AG04450 (cell line): ENCODE results near the gene TNFRSF6B. TPM values are rescaled to one million over a fixed set of nuclear protein-coding genes. Genes with fewer than 3 reads are reported as not detected.

Experiments used
- CTCF ChIA-PET: fragments of 300-600, 350-600 bp; formaldehyde crosslinking; extraction: SDS; loops from one replicate; lab custom pipeline; 2022; ENCODE audit warnings: antibody characterized with exemption, inconsistent platforms; lab: Charles Lee
- POLR2A ChIA-PET: fragments of 350-600 bp; formaldehyde crosslinking; extraction: SDS; loops from one replicate; lab custom pipeline; 2021; ENCODE audit warnings: antibody characterized with exemption, inconsistent platforms; lab: Yijun Ruan, JAX
- DNase-seq: peaks from one replicate; pipeline ENCODE4 v3.0.0-alpha.2; 2011; ENCODE audit warnings: low read depth, low spot score
- H3K27ac ChIP-seq: one replicate; pipeline ENCODE4 v1.5.1; 2012; ENCODE audit warnings: low read depth, low read length, control low read depth
- H3K27me3 ChIP-seq: one replicate; pipeline ENCODE4 v1.6.0; 2012; ENCODE audit warnings: low read length; ENCODE audit not compliant: control insufficient read depth, insufficient read depth
- H3K4me3 ChIP-seq: 2 replicates; pipeline ENCODE4 v1.5.1; 2011; ENCODE audit warnings: mild to moderate bottlenecking, low read depth, low read length, control low read depth
- H3K9me3 ChIP-seq: 2 replicates; pipeline ENCODE4 v1.5.1; 2012; ENCODE audit warnings: low read length; ENCODE audit not compliant: control insufficient read depth, insufficient read depth
- polyA plus RNA-seq: library from polyadenylated mRNA; depleted of rRNA; stranded (reverse); fragments of >200 nt; gene quantifications from 2 replicates; pipeline ENCODE4 v1.2.3, GENCODE V29; 2011
- TF ChIP-seq, protein P1 (sequence below): IDR thresholded peaks from 2 replicates; pipeline ENCODE4 v1.5.1; 2011; ENCODE audit warnings: low read depth, low read length, control low read depth, inconsistent platforms

The TNFRSF6B gene
- polyA plus RNA-seq, 1 experiment: 2.5 TPM

GRCh38 chr20:63652192-63652980 is 44.1 kb upstream of the TNFRSF6B start:
- H3K27ac ChIP-seq: no peak overlapping the region
- peak overlapping the region; percentile 70 for H3K4me3 ChIP-seq
- H3K27me3 ChIP-seq: no peaks in the 10 kb centered on the region
- ChIA-PET CTCF (no interaction called here), POLR2A (interaction anchor here (0.7 to 1.4 kb wide), 4 partner anchors 10 to 87 kb away, joined by 3 to 6 read pairs (median 4); no protein-coding TSS in a partner anchor)
- no peaks in the 10 kb centered on the region; the same call in 1 of the 2 replicates for H3K9me3 ChIP-seq
- DNase-seq: no peak
- TF ChIP-seq, protein P1, sequence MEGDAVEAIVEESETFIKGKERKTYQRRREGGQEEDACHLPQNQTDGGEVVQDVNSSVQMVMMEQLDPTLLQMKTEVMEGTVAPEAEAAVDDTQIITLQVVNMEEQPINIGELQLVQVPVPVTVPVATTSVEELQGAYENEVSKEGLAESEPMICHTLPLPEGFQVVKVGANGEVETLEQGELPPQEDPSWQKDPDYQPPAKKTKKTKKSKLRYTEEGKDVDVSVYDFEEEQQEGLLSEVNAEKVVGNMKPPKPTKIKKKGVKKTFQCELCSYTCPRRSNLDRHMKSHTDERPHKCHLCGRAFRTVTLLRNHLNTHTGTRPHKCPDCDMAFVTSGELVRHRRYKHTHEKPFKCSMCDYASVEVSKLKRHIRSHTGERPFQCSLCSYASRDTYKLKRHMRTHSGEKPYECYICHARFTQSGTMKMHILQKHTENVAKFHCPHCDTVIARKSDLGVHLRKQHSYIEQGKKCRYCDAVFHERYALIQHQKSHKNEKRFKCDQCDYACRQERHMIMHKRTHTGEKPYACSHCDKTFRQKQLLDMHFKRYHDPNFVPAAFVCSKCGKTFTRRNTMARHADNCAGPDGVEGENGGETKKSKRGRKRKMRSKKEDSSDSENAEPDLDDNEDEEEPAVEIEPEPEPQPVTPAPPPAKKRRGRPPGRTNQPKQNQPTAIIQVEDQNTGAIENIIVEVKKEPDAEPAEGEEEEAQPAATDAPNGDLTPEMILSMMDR: no peak

- DNase-seq: peak; percentile 73
- CTCF ChIA-PET: interaction anchor here (0.6 kb wide), 1 partner anchor 327 kb away, joined by 3 read pairs; no protein-coding TSS in a partner anchor
- POLR2A ChIA-PET: interaction anchor here (0.6 to 1.0 kb wide), 6 partner anchors 8 to 86 kb away, joined by 3 to 4 read pairs (median 3); partner anchors contain the start of gene GMEB2
- Histone ChIP-seq H3K27ac (no peak within 1 kb of the TSS), H3K9me3 (no peaks in the 10 kb centered on the region; the same call in 1 of the 2 replicates), H3K4me3 (peak within 1 kb of the TSS; percentile 70), H3K27me3 (no peaks in the 10 kb centered on the region)
- TF ChIP-seq, protein P1: no peak
Observed at GRCh38 chr20:63653041-63653973, 43.1 kb upstream of the TNFRSF6B start, which contains the start of gene STMN3. Gene STMN3 (minus strand): TSS chr20:63653424. CDS start chr20:63653345, 79 bp downstream.

DNA sequence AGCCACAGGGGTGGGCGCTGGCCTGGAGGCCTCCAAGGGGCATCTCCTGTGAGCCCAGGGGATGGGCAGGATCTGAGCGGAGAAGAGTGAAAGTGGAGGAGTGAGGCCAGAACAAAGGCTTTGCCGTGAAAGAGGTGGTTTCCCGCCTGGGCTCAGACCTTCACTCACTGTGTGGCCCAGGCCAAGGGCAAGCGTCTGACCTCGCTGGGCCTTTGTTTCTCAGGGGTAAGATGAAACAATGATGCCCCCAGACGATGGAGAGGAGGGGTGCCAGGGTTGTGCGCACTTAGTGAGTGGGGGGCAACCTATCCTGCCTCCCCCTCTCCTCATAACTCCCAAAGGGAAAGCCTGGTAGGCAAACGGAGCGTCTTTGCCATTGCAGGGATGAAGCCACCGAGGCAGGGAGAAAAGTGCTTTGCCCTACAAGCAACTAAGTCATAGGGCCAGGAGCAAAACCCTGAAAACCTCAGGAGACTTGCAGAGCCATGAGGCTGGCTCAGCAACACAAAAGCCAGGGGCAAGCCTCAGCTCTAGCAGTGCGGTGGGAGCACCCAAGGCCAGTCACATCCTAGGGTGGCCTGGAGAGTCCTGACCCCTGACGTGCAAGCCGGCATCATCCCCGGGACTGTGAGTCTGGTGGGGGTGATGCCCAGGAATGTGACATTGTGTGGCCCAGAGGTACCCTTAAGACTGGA is 42.3 kb upstream of the TNFRSF6B start:
- Histone ChIP-seq H3K27me3 (no peaks in the 10 kb centered on the region), H3K4me3 (peak overlapping the region; percentile 60), H3K9me3 (no peaks in the 10 kb centered on the region; the same call in 1 of the 2 replicates), H3K27ac (no peak overlapping the region)
- ChIA-PET CTCF (no interaction called here), POLR2A (interaction anchor here (1.0 kb wide), 1 partner anchor 28 kb away, joined by 4 read pairs; no protein-coding TSS in a partner anchor)
- DNase-seq: no peak
- TF ChIP-seq, protein P1: no peak

GRCh38 chr20:63655249-63655648 is 41.2 kb upstream of the TNFRSF6B start:
- H3K27ac ChIP-seq: no peak overlapping the region
- no peak for DNase-seq
- H3K27me3 ChIP-seq: no peaks in the 10 kb centered on the region
- H3K4me3 ChIP-seq: no peak overlapping the region
- H3K9me3 ChIP-seq: no peaks in the 10 kb centered on the region; the same call in 1 of the 2 replicates
- POLR2A ChIA-PET: no interaction called here
- CTCF ChIA-PET: no interaction called here
- TF ChIP-seq, protein P1: no peak
